ENCODE measurements around the gene EPN2. TPM values are rescaled to one million over a fixed set of nuclear protein-coding genes. Genes with fewer than 3 reads are reported as not detected.

EPN2 gene
- total RNA-seq, 4 donors from 2014 or later = 23.9 to 35.1 (median 34.1) TPM

GRCh38 chr17:19254651-19255050 lies 17.5 kb downstream of the EPN2 start:
- Histone ChIP-seq H3K4me3 (no peak overlapping the region), H3K27me3 (no peaks in the 10 kb centered on the region), H3K4me1 (peaks cover 0 to 15% (median 0%) of the 10 kb centered on the region in 4 donors), H3K36me3 (no peaks in the 10 kb centered on the region), H3K9me3 (no peaks in the 10 kb centered on the region), H3K27ac (no peak overlapping the region)
- no peak for TF ChIP-seq CTCF (IDR thresholded peaks at IDR 0.05)
- no peak for TF ChIP-seq POLR2A (IDR thresholded peaks at IDR 0.05)
- no peak for DNase-seq

- Histone ChIP-seq H3K27me3 (no peaks in the 10 kb centered on the region), H3K27ac (no peak overlapping the region), H3K9me3 (no peaks in the 10 kb centered on the region), H3K36me3 (no peaks in the 10 kb centered on the region), H3K4me1 (peaks cover 0 to 9% (median 0%) of the 10 kb centered on the region in 4 donors), H3K4me3 (no peak overlapping the region)
- TF ChIP-seq POLR2A (IDR thresholded peaks at IDR 0.05) = no peak
- TF ChIP-seq CTCF (IDR thresholded peaks at IDR 0.05) = no peak
- DNase-seq = no peak
Measured at GRCh38 chr17:19255279-19255678, 18.1 kb downstream of the EPN2 start.

- H3K9me3 ChIP-seq = no peaks in the 10 kb centered on the region
- TF ChIP-seq CTCF (IDR thresholded peaks at IDR 0.05) (no peak), POLR2A (IDR thresholded peaks at IDR 0.05) (no peak)
- H3K27me3 ChIP-seq = no peaks in the 10 kb centered on the region
- H3K36me3 ChIP-seq = no peaks in the 10 kb centered on the region
- no peak overlapping the region for H3K4me3 ChIP-seq
- peaks cover 0 to 15% (median 0%) of the 10 kb centered on the region in 4 donors for H3K4me1 ChIP-seq
- no peak for DNase-seq
- H3K27ac ChIP-seq = no peak overlapping the region
Measured at GRCh38 chr17:19258371-19258770, 21.2 kb downstream of the EPN2 start.

- H3K36me3 ChIP-seq = no peaks in the 10 kb centered on the region
- TF ChIP-seq POLR2A (IDR thresholded peaks at IDR 0.05) (no peak), CTCF (IDR thresholded peaks at IDR 0.05) (no peak)
- H3K27ac ChIP-seq = no peak overlapping the region
- H3K4me3 ChIP-seq = no peak overlapping the region
- DNase-seq = no peak
- no peaks in the 10 kb centered on the region for H3K9me3 ChIP-seq
- H3K27me3 ChIP-seq = no peaks in the 10 kb centered on the region
- peaks cover 0 to 29% (median 0%) of the 10 kb centered on the region in 4 donors for H3K4me1 ChIP-seq
Measured at GRCh38 chr17:19260958-19261357, 23.8 kb downstream of the EPN2 start.

- H3K4me3 ChIP-seq = no peak overlapping the region
- H3K36me3 ChIP-seq = no peaks in the 10 kb centered on the region
- H3K4me1 ChIP-seq = peaks cover 0 to 29% (median 0%) of the 10 kb centered on the region in 4 donors
- H3K27ac ChIP-seq = no peak overlapping the region
- TF ChIP-seq CTCF (IDR thresholded peaks at IDR 0.05) (no peak), POLR2A (IDR thresholded peaks at IDR 0.05) (no peak)
- no peak for DNase-seq
- no peaks in the 10 kb centered on the region for H3K9me3 ChIP-seq
- no peaks in the 10 kb centered on the region for H3K27me3 ChIP-seq
Measured at GRCh38 chr17:19261426-19261825, 24.3 kb downstream of the EPN2 start.
